GM23338 (cell line): ENCODE results near the gene TMEM14A. TPM values are rescaled to one million over a fixed set of nuclear protein-coding genes. Genes with fewer than 3 reads are reported as not detected.

Experiments used
- ATAC-seq: fragments of 200-7000 bp; cut with Tn5 transposase; 3 replicates; pipeline ENCODE4 v1.9.1; 2020
- DNase-seq: peaks from one replicate; pipeline ENCODE4 v3.0.0-alpha.2; 2015; ENCODE audit warnings: low spot score
- H2AFZ ChIP-seq: fragments of 200-600 bp; sonication (generic); 2 replicates; pipeline ENCODE4 v1.8.0; 2016; ENCODE audit warnings: antibody characterized with exemption, mild to moderate bottlenecking, moderate library complexity
- H3F3A ChIP-seq: fragments of 200-600 bp; sonication (generic); replicated peaks from 2 replicates; pipeline ENCODE4 v1.8.0; 2017; ENCODE audit warnings: antibody characterized with exemption, mixed run types, low read depth
- H3K27ac ChIP-seq: fragments of 200-600 bp; sonication (generic); 2 replicates; pipeline ENCODE4 v1.6.1; 2016; ENCODE audit warnings: low read depth
- H3K27me3 ChIP-seq: fragments of 200-600 bp; sonication (generic); 2 replicates; pipeline ENCODE4 v1.8.0; 2016; ENCODE audit warnings: mild to moderate bottlenecking, mixed run types, moderate library complexity; ENCODE audit not compliant: insufficient read depth
- H3K36me3 ChIP-seq: fragments of 200-600 bp; sonication (generic); 2 replicates; pipeline ENCODE4 v1.8.0; 2016; ENCODE audit warnings: mild to moderate bottlenecking; ENCODE audit not compliant: insufficient read depth
- H3K4me1 ChIP-seq: fragments of 200-600 bp; sonication (generic); 2 replicates; pipeline ENCODE4 v1.8.0; 2016; ENCODE audit warnings: mild to moderate bottlenecking, moderate library complexity; ENCODE audit not compliant: insufficient read depth
- H3K4me2 ChIP-seq: fragments of 200-600 bp; sonication (generic); 2 replicates; pipeline ENCODE4 v1.7.1; 2017; ENCODE audit warnings: mixed run types
- H3K4me3 ChIP-seq: fragments of 200-600 bp; sonication (generic); 2 replicates; pipeline ENCODE4 v1.6.1; 2016; ENCODE audit warnings: mixed run types
- H3K79me2 ChIP-seq: fragments of 200-600 bp; sonication (generic); replicated peaks from 2 replicates; pipeline ENCODE4 v1.8.0; 2017; ENCODE audit warnings: mild to moderate bottlenecking; ENCODE audit not compliant: insufficient read depth
- H3K9me2 ChIP-seq: fragments of 200-600 bp; sonication (generic); 2 replicates; pipeline ENCODE4 v1.8.0; 2017; ENCODE audit not compliant: insufficient read depth
- H4K20me1 ChIP-seq: fragments of 200-600 bp; sonication (generic); replicated peaks from 2 replicates; pipeline ENCODE4 v1.8.0; 2017; ENCODE audit warnings: mild to moderate bottlenecking; ENCODE audit not compliant: insufficient read depth
- H3K27ac Mint-ChIP-seq: 2 replicates; pipeline ENCODE4 v1.8.0; 2020; ENCODE audit warnings: inconsistent platforms, mild to moderate bottlenecking, moderate library complexity, mixed read lengths
- H3K27me3 Mint-ChIP-seq: 3 replicates; pipeline ENCODE4 v1.8.0; 2022; ENCODE audit warnings: low read depth, mild to moderate bottlenecking, moderate library complexity, mixed read lengths, inconsistent platforms; ENCODE audit not compliant: insufficient read depth, poor library complexity
- H3K36me3 Mint-ChIP-seq: 3 replicates; pipeline ENCODE4 v1.8.0; 2021; ENCODE audit warnings: low read depth, mild to moderate bottlenecking, inconsistent platforms, moderate library complexity, mixed read lengths
- H3K4me1 Mint-ChIP-seq: 3 replicates; pipeline ENCODE4 v1.8.0; 2020; ENCODE audit warnings: mild to moderate bottlenecking, inconsistent platforms, mixed read lengths
- H3K4me3 Mint-ChIP-seq: 3 replicates; pipeline ENCODE4 v1.8.0; 2021; ENCODE audit warnings: moderate library complexity, mild to moderate bottlenecking, inconsistent platforms, mixed read lengths
- H3K9me3 Mint-ChIP-seq: 3 replicates; pipeline ENCODE4 v1.8.0; 2020; ENCODE audit warnings: moderate library complexity, mild to moderate bottlenecking, inconsistent platforms, mixed read lengths
- CREB1 ChIP-seq: fragments of 250-450 bp; sonication (Bioruptor Pico); IDR thresholded peaks from 2 replicates; pipeline ENCODE4 v1.5.0; 2020; ENCODE audit warnings: low read depth, mild to moderate bottlenecking, moderate library complexity
- CTCF ChIP-seq, 2 experiments: fragments of 200-600 bp in 1 of 2; sonication (generic) in 1 of 2; conservative IDR thresholded peaks; 2 replicates each; pipeline versions ENCODE4 v1.5.1 to v1.6.1; 2016 to 2017; ENCODE audit warnings: antibody characterized with exemption in 2 of 2, low read depth in 2 of 2, mild to moderate bottlenecking in 2 of 2, moderate library complexity in 1 of 2
- ETS1 ChIP-seq: IDR thresholded peaks from 2 replicates; pipeline ENCODE4 v1.6.1; 2016; ENCODE audit warnings: antibody characterized with exemption
- EZH2 ChIP-seq: fragments of 200-600 bp; sonication (generic); IDR thresholded peaks from one replicate; pipeline ENCODE4 v1.8.0; 2017; ENCODE audit warnings: antibody characterized with exemption, mild to moderate bottlenecking, low read depth; ENCODE audit not compliant: unreplicated experiment
- EZH2phosphoT487 ChIP-seq: fragments of 200-600 bp; sonication (generic); IDR thresholded peaks from one replicate; pipeline ENCODE4 v1.8.1; 2018; ENCODE audit warnings: antibody characterized with exemption; ENCODE audit not compliant: unreplicated experiment
- JUNB ChIP-seq: IDR thresholded peaks from one replicate; pipeline ENCODE4 v1.6.1; 2016; ENCODE audit warnings: antibody characterized with exemption; ENCODE audit not compliant: unreplicated experiment
- POLR2AphosphoS5 ChIP-seq: IDR thresholded peaks from 2 replicates; pipeline ENCODE4 v1.6.1; 2016; ENCODE audit warnings: antibody characterized with exemption, low read depth
- REST ChIP-seq: IDR thresholded peaks from one replicate; pipeline ENCODE4 v1.6.1; 2018; ENCODE audit warnings: antibody characterized with exemption; ENCODE audit not compliant: unreplicated experiment
- STAT1 ChIP-seq: IDR thresholded peaks from one replicate; pipeline ENCODE4 v1.6.1; 2016; ENCODE audit warnings: antibody characterized with exemption; ENCODE audit not compliant: unreplicated experiment
- ZNF114 ChIP-seq: fragments of 250-450 bp; sonication (Bioruptor Pico); IDR thresholded peaks from 2 replicates; pipeline ENCODE4 v1.5.0; 2020; ENCODE audit warnings: mild to moderate bottlenecking, moderate library complexity
- ZNF331 ChIP-seq: fragments of 250-450 bp; sonication (Bioruptor Pico); IDR thresholded peaks from 2 replicates; pipeline ENCODE4 v1.5.0; 2020; ENCODE audit warnings: low read depth, mild to moderate bottlenecking, moderate library complexity
- polyA plus RNA-seq: library from polyadenylated mRNA; unstranded; fragments of >200 nt; fragmentation: Nextera tagmentation; extraction: Ambion mirVana; gene quantifications from 2 replicates; pipeline ENCODE4 v1.2.1, GENCODE V29; 2016
- total RNA-seq: library from RNA; depleted of rRNA; stranded (reverse); fragments of >200 nt; shearing (Covaris generic); gene quantifications from 2 replicates; pipeline ENCODE4 v1.2.3, GENCODE V29; 2014

TMEM14A gene
- total and polyA plus RNA-seq, 2 experiments from 2014 or later: 13.9 to 36.0 TPM

GRCh38 chr6:52650941-52651340 is 20.0 kb upstream of the TMEM14A start:
- no peaks in the 10 kb centered on the region; the same call in 1 of the 2 replicates for H3K9me2 ChIP-seq
- peak overlapping the region; percentile 52; the same call in 1 of the 2 replicates for H2AFZ ChIP-seq
- H3K36me3 Mint-ChIP-seq: peaks cover 10% of the 10 kb centered on the region
- no peaks in the 10 kb centered on the region for H4K20me1 ChIP-seq
- no peak overlapping the region for H3K4me3 Mint-ChIP-seq
- H3K4me3 ChIP-seq: no peak overlapping the region
- no peaks in the 10 kb centered on the region for H3K36me3 ChIP-seq
- no peaks in the 10 kb centered on the region for H3K79me2 ChIP-seq
- no peak for DNase-seq
- TF ChIP-seq ZNF331 (CRISPR knock-in tag): no peak
- TF ChIP-seq ZNF114: no peak
- TF ChIP-seq CREB1 (CRISPR knock-in tag): no peak
- no peak for TF ChIP-seq EZH2phosphoT487
- no peak for TF ChIP-seq JUNB
- TF ChIP-seq STAT1: no peak
- TF ChIP-seq REST: no peak
- no peak for TF ChIP-seq ETS1
- no peak for TF ChIP-seq POLR2AphosphoS5
- TF ChIP-seq EZH2: no peak
- no peak overlapping the region for H3K27ac ChIP-seq
- H3K27ac Mint-ChIP-seq: no peak overlapping the region
- peaks cover 14% of the 10 kb centered on the region for H3K9me3 Mint-ChIP-seq
- no peak overlapping the region for H3K4me2 ChIP-seq
- no peak for ATAC-seq
- H3K4me1 Mint-ChIP-seq: peaks cover 17% of the 10 kb centered on the region
- no peaks in the 10 kb centered on the region for H3K27me3 Mint-ChIP-seq
- H3F3A ChIP-seq: no peaks in the 10 kb centered on the region
- H3K27me3 ChIP-seq: no peaks in the 10 kb centered on the region
- H3K4me1 ChIP-seq: peaks cover 21% of the 10 kb centered on the region

- no peak for ATAC-seq
- TF ChIP-seq POLR2AphosphoS5 (no peak), CTCF (conservative IDR thresholded peaks at IDR 0.05; ENCODE audit: low read depth in 2 of 2) (no peak), EZH2phosphoT487 (no peak), ETS1 (no peak), CREB1 (CRISPR knock-in tag) (no peak), ZNF114 (no peak)
- DNase-seq: no peak
- no peak overlapping the region for H3K27ac ChIP-seq
- Mint-ChIP-seq H3K27ac (no peak overlapping the region), H3K4me1 (peaks cover 14% of the 10 kb centered on the region), H3K36me3 (peaks cover 22% of the 10 kb centered on the region), H3K4me3 (no peak overlapping the region), H3K9me3 (peaks cover 31% of the 10 kb centered on the region), H3K27me3 (no peaks in the 10 kb centered on the region)
- no peaks in the 10 kb centered on the region for H3K79me2 ChIP-seq
- no peak overlapping the region for H3K4me2 ChIP-seq
- no peaks in the 10 kb centered on the region for H3K36me3 ChIP-seq
- H3K9me2 ChIP-seq: no peaks in the 10 kb centered on the region; the same call in 1 of the 2 replicates
- H2AFZ ChIP-seq: no peak overlapping the region
- no peaks in the 10 kb centered on the region for H4K20me1 ChIP-seq
- peaks cover 20% of the 10 kb centered on the region for H3K4me1 ChIP-seq
- H3K4me3 ChIP-seq: no peak overlapping the region
- no peaks in the 10 kb centered on the region for H3K27me3 ChIP-seq
- H3F3A ChIP-seq: no peaks in the 10 kb centered on the region
Measured at GRCh38 chr6:52653151-52653550, 17.8 kb upstream of the TMEM14A start.
